CD4-positive, alpha-beta T cell (primary cell): ENCODE data around the gene BANP. TPM values are rescaled to one million over a fixed set of nuclear protein-coding genes. Genes with fewer than 3 reads are reported as not detected.

Experiments used
- ATAC-seq: fragments of 200-7000 bp; cut with Tn5 transposase; one replicate; pipeline ENCODE4 v1.10.0; 2022; ENCODE audit warnings: mild to moderate bottlenecking; ENCODE audit not compliant: poor library complexity
- CTCF ChIA-PET: fragments of 350-600 bp; sonication (Branson Sonifier 250); formaldehyde crosslinking; loops from one replicate; lab custom pipeline; 2021; ENCODE audit warnings: antibody characterized with exemption, inconsistent platforms; lab: Charles Lee
- POLR2A ChIA-PET: fragments of 350-600 bp; sonication (Branson Sonifier 250); formaldehyde crosslinking; loops from one replicate; lab custom pipeline; 2021; ENCODE audit warnings: antibody characterized with exemption, inconsistent platforms; lab: Charles Lee
- DNase-seq, 14 experiments: peaks; one replicate each; pipeline ENCODE4 v3.0.0-alpha.2; 2013 to 2020; ENCODE audit warnings: mixed read lengths in 2 of 14
- H3K27ac ChIP-seq, 2 donors: one replicate each; pipeline versions ENCODE4 v1.5.1 to v1.7.0; 2013; ENCODE audit warnings: low read length in 2 of 2, low read depth in 1 of 2, mild to moderate bottlenecking in 1 of 2
- H3K27me3 ChIP-seq, 2 experiments: 1 replicate in 1 of 2; 2 replicates in 1 of 2; pipeline versions ENCODE4 v1.6.1 to v1.7.0; 2013; ENCODE audit warnings: low read length in 2 of 2, control low read depth in 1 of 2, mild to moderate bottlenecking in 1 of 2, moderate library complexity in 1 of 2; ENCODE audit not compliant: insufficient read depth in 2 of 2, control insufficient read depth in 1 of 2
- H3K36me3 ChIP-seq: one replicate; pipeline ENCODE4 v1.6.1; 2013; ENCODE audit warnings: low read length, control low read depth; ENCODE audit not compliant: insufficient read depth
- H3K4me1 ChIP-seq: one replicate; pipeline ENCODE4 v1.6.1; 2013; ENCODE audit warnings: low read length, control low read depth; ENCODE audit not compliant: insufficient read depth
- H3K4me3 ChIP-seq: one replicate; pipeline ENCODE4 v1.5.1; 2013; ENCODE audit warnings: mild to moderate bottlenecking, low read length, moderate library complexity
- H3K9me3 ChIP-seq, 2 experiments: 1 replicate in 1 of 2; 2 replicates in 1 of 2; pipeline versions ENCODE4 v1.6.1 to v1.7.0; 2013; ENCODE audit warnings: low read length in 2 of 2, mild to moderate bottlenecking in 2 of 2, control low read depth in 1 of 2, moderate library complexity in 1 of 2; ENCODE audit not compliant: control insufficient read depth in 1 of 2, insufficient read depth in 1 of 2
- H3K27ac Mint-ChIP-seq: one replicate; pipeline ENCODE4 v1.8.0; 2020; ENCODE audit warnings: mixed read lengths
- H3K27me3 Mint-ChIP-seq: one replicate; pipeline ENCODE4 v1.8.0; 2021; ENCODE audit warnings: mixed read lengths
- H3K36me3 Mint-ChIP-seq: one replicate; pipeline ENCODE4 v1.8.0; 2021; ENCODE audit warnings: low read depth, mixed read lengths
- H3K4me1 Mint-ChIP-seq: one replicate; pipeline ENCODE4 v1.8.0; 2021; ENCODE audit warnings: low read depth, mixed read lengths
- H3K4me3 Mint-ChIP-seq: one replicate; pipeline ENCODE4 v1.8.0; 2020; ENCODE audit warnings: mild to moderate bottlenecking, mixed read lengths
- H3K9me3 Mint-ChIP-seq: one replicate; pipeline ENCODE4 v1.8.0; 2020; ENCODE audit warnings: mixed read lengths
- CTCF ChIP-seq: fragments of 200-600 bp; IDR thresholded peaks from one replicate; pipeline ENCODE4 v1.8.0; 2022; ENCODE audit warnings: antibody characterized with exemption, mild to moderate bottlenecking
- intact Hi-C, 2 experiments: fragments of 100-400 bp; cut with DNase I in 1 of 2; cut with micrococcal nuclease in 1 of 2; formaldehyde crosslinking; loops; one replicate each; pipeline versions ENCODE4 v1.15.1 to v1.9.0; 2023 to 2025; cut with DNase I, micrococcal nuclease
- total RNA-seq, 174 experiments: library from RNA in 2 of 174; stranded (reverse) in 2 of 174; gene quantifications; one replicate each; pipeline ENCODE4 v1.2.3 and lab custom pipeline; 2021 to 2026

The BANP gene
- total RNA-seq, 2 experiments from 2014 or later: 57.5 to 58.6 TPM

- TF ChIP-seq CTCF: no peak
- no peak overlapping the region for H3K4me3 Mint-ChIP-seq
- ChIA-PET CTCF (no interaction called here), POLR2A (no interaction called here)
- H3K27me3 Mint-ChIP-seq: no peaks in the 10 kb centered on the region
- peaks cover 62% of the 10 kb centered on the region for H3K36me3 ChIP-seq
- H3K4me1 ChIP-seq: no peaks in the 10 kb centered on the region
- H3K27ac ChIP-seq: no peak overlapping the region
- DNase-seq (no peak), ATAC-seq (no peak)
- intact Hi-C loops: no loop called here
- peaks cover 40% of the 10 kb centered on the region for H3K36me3 Mint-ChIP-seq
- no peaks in the 10 kb centered on the region for H3K9me3 ChIP-seq
- no peak overlapping the region for H3K4me3 ChIP-seq
- no peak overlapping the region for H3K27ac Mint-ChIP-seq
- no peaks in the 10 kb centered on the region for H3K9me3 Mint-ChIP-seq
- H3K4me1 Mint-ChIP-seq: no peaks in the 10 kb centered on the region
- H3K27me3 ChIP-seq: no peaks in the 10 kb centered on the region
Observed at GRCh38 chr16:88062341-88063210, 111.3 kb downstream of the BANP start.

GRCh38 chr16:88063211-88063773 lies 112.1 kb downstream of the BANP start:
- Mint-ChIP-seq H3K4me3 (no peak overlapping the region), H3K4me1 (no peaks in the 10 kb centered on the region), H3K27ac (no peak overlapping the region), H3K36me3 (peaks cover 35% of the 10 kb centered on the region), H3K9me3 (no peaks in the 10 kb centered on the region), H3K27me3 (no peaks in the 10 kb centered on the region)
- Histone ChIP-seq H3K36me3 (peaks cover 56% of the 10 kb centered on the region), H3K27ac (no peak overlapping the region), H3K9me3 (no peaks in the 10 kb centered on the region), H3K27me3 (no peaks in the 10 kb centered on the region), H3K4me3 (no peak overlapping the region), H3K4me1 (no peaks in the 10 kb centered on the region)
- DNase-seq (no peak), ATAC-seq (no peak)
- TF ChIP-seq CTCF: no peak
- POLR2A ChIA-PET: no interaction called here
- intact Hi-C loops: no loop called here
- CTCF ChIA-PET: no interaction called here

- no peaks in the 10 kb centered on the region for H3K4me1 ChIP-seq
- no peak overlapping the region for H3K27ac ChIP-seq
- TF ChIP-seq CTCF: no peak
- no peak for ATAC-seq
- H3K9me3 ChIP-seq: no peaks in the 10 kb centered on the region
- H3K36me3 ChIP-seq: peaks cover 50% of the 10 kb centered on the region
- ChIA-PET CTCF (no interaction called here), POLR2A (no interaction called here)
- no peak for DNase-seq
- H3K4me3 ChIP-seq: no peak overlapping the region
- Mint-ChIP-seq H3K36me3 (peaks cover 32% of the 10 kb centered on the region), H3K27me3 (no peaks in the 10 kb centered on the region), H3K4me1 (no peaks in the 10 kb centered on the region), H3K27ac (no peak overlapping the region), H3K9me3 (no peaks in the 10 kb centered on the region), H3K4me3 (no peak overlapping the region)
- H3K27me3 ChIP-seq: no peaks in the 10 kb centered on the region
- intact Hi-C loops: no loop called here
Observed at GRCh38 chr16:88064011-88064888, 113.0 kb downstream of the BANP start.
